GM19035 (cell line): ENCODE data around the gene PANX2.
"Not testable (repeated sequence)": the region's sequence is repeated elsewhere in the genome, so short reads cannot be mapped to it uniquely, and the experiment has no call there.

Experiments
- ATAC-seq: cut with Tn5 transposase; IDR thresholded peaks from one replicate; pipeline ENCODE4 v1.9.1; 2021; ENCODE audit not compliant: unreplicated experiment

Gene PANX2

DNA sequence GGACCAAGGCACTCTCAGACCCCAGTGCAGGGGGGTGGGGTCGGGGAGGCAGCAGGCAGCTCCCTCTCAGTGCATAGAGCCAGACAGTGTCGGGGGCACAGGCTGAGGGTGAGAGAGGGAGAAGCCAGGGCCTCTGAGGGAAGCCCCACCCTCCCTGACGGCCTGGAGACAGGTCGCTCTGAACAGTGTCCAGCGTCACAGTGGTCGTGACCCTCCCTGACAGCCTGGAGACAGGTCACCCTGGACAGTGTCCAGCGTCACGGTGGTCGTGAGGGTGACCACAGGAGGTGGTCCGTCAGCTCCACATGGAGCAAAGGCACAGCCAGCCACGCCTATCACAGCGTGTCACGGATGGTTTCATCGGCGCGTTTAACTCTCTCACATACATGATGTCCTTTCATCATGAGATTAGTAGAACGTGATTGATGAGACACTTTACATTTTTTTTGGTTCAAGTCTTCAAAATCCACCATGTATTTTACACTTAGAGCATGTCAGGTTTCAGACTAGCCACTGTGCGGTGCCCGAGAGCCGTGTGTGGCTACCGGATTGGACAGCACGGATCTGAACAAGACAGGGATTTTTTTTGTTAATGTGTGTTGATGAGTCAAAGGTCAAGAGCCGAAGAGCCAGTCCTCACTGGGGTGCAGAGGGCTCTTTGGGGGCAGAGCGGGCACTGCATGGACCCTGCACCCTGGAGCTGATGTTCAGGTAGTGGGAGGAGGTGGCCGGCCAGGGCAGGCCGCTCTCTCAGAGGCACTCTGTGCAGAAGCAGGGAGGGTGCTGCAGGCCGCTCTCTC, 23.9 kb upstream of the PANX2 start:
- no peak for ATAC-seq

- not testable (repeated sequence) for ATAC-seq
Observed at GRCh38 chr22:50147258-50148165, 23.0 kb upstream of the PANX2 start.

- no peak for ATAC-seq
Observed at GRCh38 chr22:50148166-50148500, 22.4 kb upstream of the PANX2 start.

- no peak for ATAC-seq
Observed at GRCh38 chr22:50148991-50149721, 21.4 kb upstream of the PANX2 start.

- ATAC-seq = no peak
Observed at GRCh38 chr22:50150161-50151129, 20.1 kb upstream of the PANX2 start.

DNA sequence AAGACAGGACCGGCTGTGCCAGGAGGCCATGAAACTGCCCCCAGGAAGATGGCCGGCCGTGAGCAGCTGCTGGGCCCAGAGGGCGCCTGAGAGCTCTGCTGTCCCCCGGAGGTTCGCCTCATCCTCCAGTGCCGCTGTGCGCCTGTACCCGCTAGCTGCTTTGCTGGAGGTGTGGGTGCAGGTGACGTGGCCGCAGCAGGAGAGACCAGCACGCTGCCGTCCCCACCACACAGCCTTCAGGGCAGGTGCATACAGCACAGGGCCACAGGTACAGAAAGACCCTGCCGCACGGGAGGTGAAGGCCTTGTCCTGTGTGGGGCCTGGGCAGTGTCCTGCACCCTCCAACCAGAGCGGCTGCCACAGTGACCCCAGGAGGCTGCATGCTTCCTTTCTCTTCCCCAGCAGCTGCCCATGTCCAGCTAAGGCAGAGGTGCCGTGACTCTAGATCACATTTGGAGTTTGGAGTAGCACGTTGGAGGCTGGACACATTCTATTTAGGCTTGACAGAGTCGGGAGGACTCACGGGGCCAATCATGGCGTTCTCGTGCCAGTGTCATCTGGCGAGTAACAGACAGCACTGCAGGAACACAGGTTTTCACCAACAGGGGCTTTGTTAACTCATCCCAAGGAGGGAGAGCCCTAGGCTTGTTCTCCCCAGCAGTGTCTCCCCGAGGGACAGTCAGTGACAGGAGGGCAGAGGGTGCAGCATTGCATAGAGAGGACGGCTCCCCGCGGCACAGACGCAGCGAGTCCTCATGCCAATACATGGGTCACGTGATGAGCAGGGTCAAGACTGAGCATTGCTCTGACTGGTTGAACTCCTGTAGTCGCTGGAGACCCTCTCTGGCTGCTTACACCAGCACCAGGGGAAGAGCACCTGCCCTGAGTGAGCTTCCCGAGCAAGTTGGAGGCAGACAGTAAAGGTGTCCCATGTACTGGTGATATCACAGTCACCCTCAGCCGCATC, 18.7 kb upstream of the PANX2 start:
- no peak for ATAC-seq

- ATAC-seq = no peak
Observed at GRCh38 chr22:50153056-50153755, 17.3 kb upstream of the PANX2 start.

DNA sequence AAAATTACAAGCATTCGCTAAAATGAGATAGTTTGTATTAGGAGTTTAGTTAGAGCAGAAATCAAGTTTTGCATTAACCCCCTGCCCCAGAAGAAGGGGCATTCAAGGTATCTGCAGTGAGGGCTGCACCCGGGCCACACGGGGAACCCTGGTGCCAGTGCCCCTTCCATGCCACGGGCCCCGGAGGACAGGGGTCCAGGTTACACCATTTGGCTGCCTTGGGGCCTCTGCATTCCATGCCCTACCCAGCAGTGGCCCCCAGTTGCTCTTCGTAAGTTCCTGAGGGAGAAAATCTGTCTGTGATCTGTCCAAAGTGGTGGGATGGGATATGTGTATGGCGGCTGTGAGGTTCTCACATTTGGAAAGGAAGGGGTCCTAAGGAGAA, 16.8 kb upstream of the PANX2 start:
- ATAC-seq = no peak

- no peak for ATAC-seq
Observed at GRCh38 chr22:50157709-50158375, 12.7 kb upstream of the PANX2 start.

DNA sequence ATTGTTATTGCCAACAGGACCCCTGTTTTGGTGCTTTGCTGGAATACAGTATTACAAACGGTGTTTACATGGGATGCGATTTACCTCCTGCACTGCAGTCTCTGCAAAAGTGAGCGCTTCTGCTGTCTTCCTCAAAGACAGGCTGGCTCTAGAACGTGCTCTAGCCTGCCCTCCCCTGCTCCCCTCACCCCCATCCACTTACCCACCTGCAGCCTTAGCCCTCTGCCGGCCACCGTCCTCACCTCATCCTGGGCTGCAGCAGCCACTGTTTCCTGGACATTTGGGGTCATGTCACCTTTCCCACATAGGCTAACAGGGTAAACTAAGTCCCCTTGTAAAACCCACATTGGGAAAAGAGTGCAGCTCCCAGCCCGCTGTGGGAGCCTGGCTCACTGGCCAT, 9.6 kb upstream of the PANX2 start:
- ATAC-seq = no peak

GRCh38 chr22:50161508-50162390, 8.8 kb upstream of the PANX2 start:
- ATAC-seq = no peak

DNA sequence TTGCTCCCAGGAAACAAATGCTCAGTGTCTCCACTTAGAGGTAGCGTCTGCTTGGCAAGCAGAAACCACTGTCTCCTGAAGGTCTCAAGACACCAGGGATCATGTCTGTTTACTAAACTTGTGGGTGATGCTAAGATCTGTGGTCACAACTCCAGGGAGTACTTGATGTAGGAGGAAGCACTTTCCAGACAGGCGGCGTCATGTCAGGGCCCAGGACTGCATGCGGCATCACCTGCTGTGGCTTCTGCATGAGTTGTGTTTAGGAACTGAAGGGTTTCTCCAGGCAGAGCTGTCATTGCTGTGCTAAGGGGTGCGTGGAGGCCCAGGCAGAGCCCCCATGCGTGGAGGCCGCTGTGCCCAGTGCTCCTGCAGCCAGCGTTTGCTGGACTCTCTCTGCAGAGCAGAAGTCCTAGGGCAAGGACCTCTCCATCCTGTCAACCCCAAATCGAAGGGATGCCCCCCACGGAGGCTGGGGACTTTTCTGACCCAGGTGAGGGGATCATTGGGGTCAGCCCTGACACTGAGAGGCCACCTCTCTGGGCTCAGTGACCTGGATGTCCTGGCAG, 8.1 kb upstream of the PANX2 start:
- ATAC-seq = no peak

DNA sequence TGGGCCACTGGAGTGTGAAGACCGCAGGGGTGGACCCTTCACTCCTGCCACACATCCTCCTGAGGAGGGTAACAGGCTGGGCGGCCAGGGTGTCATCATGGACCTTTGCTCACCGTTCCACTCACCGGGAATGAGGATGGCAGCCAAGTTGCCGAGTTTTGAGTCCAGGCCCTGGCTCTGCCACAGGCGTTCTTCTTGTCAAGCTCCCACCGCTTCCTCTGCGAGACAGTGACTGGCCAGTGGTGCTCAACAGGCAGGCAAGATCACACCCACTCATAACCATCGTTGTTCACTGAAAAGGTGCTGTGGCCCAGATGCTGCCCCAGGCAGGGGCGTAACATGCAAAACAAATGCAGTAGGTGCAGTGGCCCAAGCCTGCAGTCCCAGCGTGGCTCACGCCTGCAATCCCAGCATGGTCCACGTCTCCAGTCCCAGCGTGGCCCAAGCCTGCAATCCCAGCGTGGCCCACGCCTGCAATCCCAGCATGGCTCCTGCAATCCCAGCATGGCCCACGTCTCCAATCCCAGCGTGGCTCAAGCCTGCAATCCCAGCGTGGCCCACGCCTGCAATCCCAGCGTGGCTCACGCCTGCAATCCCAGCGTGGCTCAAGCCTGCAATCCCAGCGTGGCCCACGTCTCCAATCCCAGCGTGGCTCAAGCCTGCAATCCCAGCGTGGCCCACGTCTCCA, 5.0 kb upstream of the PANX2 start:
- no peak for ATAC-seq

DNA sequence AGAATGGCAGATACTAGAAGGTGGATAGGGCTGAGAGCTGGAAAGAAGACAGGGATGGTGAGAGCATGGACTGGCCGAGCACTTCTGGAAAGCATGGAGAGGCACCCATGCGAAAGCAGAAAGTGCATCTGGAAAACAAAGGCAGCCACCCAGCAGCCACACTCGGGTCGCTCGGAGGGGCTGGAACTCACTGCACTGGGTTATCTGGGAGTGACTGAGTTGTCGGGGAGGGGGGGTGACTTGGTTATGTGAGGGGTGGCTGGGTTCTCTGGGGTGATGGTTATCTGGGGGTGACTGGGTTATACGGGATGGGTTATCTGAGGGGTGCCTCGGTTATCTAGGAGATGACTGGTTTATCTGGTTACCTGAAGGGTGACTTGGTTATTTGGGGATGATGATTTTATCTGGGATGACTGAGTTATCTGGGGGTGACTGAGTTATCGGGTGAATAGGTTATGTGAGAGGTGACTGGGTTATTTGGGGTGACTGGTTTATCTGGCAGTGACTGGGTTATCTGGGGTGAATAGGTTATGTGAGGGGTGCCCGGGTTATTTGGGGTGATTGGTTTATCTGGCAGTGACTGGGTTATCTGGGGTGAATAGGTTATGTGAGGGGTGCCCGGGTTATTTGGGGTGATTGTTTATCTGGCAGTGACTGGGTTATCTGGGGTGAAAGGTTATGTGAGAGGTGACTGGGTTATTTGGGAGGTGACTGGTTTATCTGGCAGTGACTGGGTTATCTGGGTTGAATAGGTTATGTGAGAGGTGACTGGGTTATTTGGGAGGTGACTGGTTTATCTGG, 2.6 kb upstream of the PANX2 start:
- ATAC-seq = no peak

DNA sequence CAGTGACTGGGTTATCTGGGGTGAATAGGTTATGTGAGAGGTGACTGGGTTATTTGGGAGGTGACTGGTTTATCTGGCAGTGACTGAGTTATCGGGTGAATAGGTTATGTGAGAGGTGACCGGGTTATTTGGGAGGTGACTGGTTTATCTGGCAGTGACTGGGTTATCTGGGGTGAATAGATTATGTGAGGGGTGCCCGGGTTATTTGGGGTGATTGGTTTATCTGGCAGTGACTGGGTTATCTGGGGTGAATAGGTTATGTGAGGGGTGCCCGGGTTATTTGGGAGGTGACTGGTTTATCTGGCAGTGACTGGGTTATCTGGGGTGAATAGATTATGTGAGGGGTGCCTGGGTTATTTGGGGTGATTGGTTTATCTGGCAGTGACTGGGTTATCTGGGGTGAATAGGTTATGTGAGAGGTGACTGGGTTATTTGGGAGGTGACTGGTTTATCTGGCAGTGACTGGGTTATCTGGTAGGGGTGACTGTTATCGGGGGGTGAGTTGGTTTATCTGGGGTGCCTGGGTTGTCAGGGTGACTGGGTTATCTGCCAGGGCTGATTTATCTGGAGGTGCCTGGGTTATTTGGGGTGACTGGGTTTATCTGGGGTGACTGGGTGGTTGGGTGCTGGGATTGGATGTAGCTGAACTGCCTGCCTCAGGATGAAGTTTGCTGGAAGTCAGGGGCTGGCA, 1.9 kb upstream of the PANX2 start:
- ATAC-seq = not testable (repeated sequence)
